AG04450 (cell line): ENCODE measurements around the gene IFNB1. TPM values are rescaled to one million over a fixed set of nuclear protein-coding genes. Genes with fewer than 3 reads are reported as not detected.

Experiments
- CTCF ChIA-PET: fragments of 300-600, 350-600 bp; formaldehyde crosslinking; extraction: SDS; loops from one replicate; lab custom pipeline; 2022; ENCODE audit warnings: antibody characterized with exemption, inconsistent platforms; lab: Charles Lee
- POLR2A ChIA-PET: fragments of 350-600 bp; formaldehyde crosslinking; extraction: SDS; loops from one replicate; lab custom pipeline; 2021; ENCODE audit warnings: antibody characterized with exemption, inconsistent platforms; lab: Yijun Ruan, JAX
- DNase-seq: peaks from one replicate; pipeline ENCODE4 v3.0.0-alpha.2; 2011; ENCODE audit warnings: low read depth, low spot score
- H3K27ac ChIP-seq: one replicate; pipeline ENCODE4 v1.5.1; 2012; ENCODE audit warnings: low read depth, low read length, control low read depth
- H3K27me3 ChIP-seq: one replicate; pipeline ENCODE4 v1.6.0; 2012; ENCODE audit warnings: low read length; ENCODE audit not compliant: control insufficient read depth, insufficient read depth
- H3K4me3 ChIP-seq: 2 replicates; pipeline ENCODE4 v1.5.1; 2011; ENCODE audit warnings: mild to moderate bottlenecking, low read depth, low read length, control low read depth
- H3K9me3 ChIP-seq: 2 replicates; pipeline ENCODE4 v1.5.1; 2012; ENCODE audit warnings: low read length; ENCODE audit not compliant: control insufficient read depth, insufficient read depth
- CTCF ChIP-seq: IDR thresholded peaks from 2 replicates; pipeline ENCODE4 v1.5.1; 2011; ENCODE audit warnings: low read depth, low read length, control low read depth, inconsistent platforms
- polyA minus RNA-seq: library from RNA; depleted of rRNA, polyadenylated mRNA; stranded (reverse); fragments of >200 nt; gene quantifications from 2 replicates; pipeline ENCODE4 v1.2.3, GENCODE V29; 2011; rRNA and poly(A)+ RNA removed
- polyA plus RNA-seq: library from polyadenylated mRNA; depleted of rRNA; stranded (reverse); fragments of >200 nt; gene quantifications from 2 replicates; pipeline ENCODE4 v1.2.3, GENCODE V29; 2011; rRNA removed

The IFNB1 gene
- polyA plus RNA-seq (not detected in 2 replicates), polyA minus RNA-seq (not detected in 2 replicates)

DNA sequence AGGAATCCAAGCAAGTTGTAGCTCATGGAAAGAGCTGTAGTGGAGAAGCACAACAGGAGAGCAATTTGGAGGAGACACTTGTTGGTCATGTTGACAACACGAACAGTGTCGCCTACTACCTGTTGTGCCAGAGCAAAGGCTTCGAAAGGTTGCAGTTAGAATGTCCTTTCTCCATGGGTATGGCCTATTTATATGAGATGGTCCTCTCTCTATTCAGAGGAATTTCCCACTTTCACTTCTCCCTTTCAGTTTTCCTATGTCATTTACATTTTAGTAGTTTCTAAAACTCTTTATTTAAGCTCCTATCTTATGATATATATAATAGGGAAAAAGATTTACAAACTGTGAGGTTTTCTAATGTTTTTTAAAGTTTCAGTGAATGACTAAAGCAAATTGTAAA, at the start of gene IFNB1:
TSS of gene IFNB1 (minus strand) at position 162 of the 400 bp plus-strand sequence. CDS start at position 89, 73 bp downstream.
- DNase-seq, result no peak
- Histone ChIP-seq H3K4me3 (no peak within 1 kb of the TSS), H3K9me3 (no peaks in the 10 kb centered on the region), H3K27ac (no peak within 1 kb of the TSS), H3K27me3 (peaks cover 4% of the 10 kb centered on the region)
- no peak for TF ChIP-seq CTCF
- POLR2A ChIA-PET, result no interaction called here
- CTCF ChIA-PET, result interaction anchor here (1.0 to 2.1 kb wide), 2 partner anchors 33 to 137 kb away, joined by 5 to 8 read pairs; no protein-coding TSS in a partner anchor

GRCh38 chr9:21121595-21122251, 44.0 kb upstream of the IFNB1 start:
- H3K27ac ChIP-seq, result no peak overlapping the region
- CTCF ChIA-PET, result interaction anchor here (1.2 to 1.4 kb wide), 2 partner anchors 11 to 497 kb away, joined by 3 read pairs; no protein-coding TSS in a partner anchor
- no peaks in the 10 kb centered on the region for H3K9me3 ChIP-seq
- TF ChIP-seq CTCF, result no peak
- H3K27me3 ChIP-seq, result no peaks in the 10 kb centered on the region
- DNase-seq, result no peak
- H3K4me3 ChIP-seq, result no peak overlapping the region
- POLR2A ChIA-PET, result no interaction called here

- DNase-seq, result no peak
- CTCF ChIA-PET, result interaction anchor here (1.2 kb wide), 1 partner anchor 496 kb away, joined by 3 read pairs; no protein-coding TSS in a partner anchor
- TF ChIP-seq CTCF, result no peak
- Histone ChIP-seq H3K9me3 (no peaks in the 10 kb centered on the region), H3K27me3 (no peaks in the 10 kb centered on the region), H3K27ac (no peak overlapping the region), H3K4me3 (no peak overlapping the region)
- POLR2A ChIA-PET, result no interaction called here
Measured at GRCh38 chr9:21121079-21121478, 43.3 kb upstream of the IFNB1 start.

DNA sequence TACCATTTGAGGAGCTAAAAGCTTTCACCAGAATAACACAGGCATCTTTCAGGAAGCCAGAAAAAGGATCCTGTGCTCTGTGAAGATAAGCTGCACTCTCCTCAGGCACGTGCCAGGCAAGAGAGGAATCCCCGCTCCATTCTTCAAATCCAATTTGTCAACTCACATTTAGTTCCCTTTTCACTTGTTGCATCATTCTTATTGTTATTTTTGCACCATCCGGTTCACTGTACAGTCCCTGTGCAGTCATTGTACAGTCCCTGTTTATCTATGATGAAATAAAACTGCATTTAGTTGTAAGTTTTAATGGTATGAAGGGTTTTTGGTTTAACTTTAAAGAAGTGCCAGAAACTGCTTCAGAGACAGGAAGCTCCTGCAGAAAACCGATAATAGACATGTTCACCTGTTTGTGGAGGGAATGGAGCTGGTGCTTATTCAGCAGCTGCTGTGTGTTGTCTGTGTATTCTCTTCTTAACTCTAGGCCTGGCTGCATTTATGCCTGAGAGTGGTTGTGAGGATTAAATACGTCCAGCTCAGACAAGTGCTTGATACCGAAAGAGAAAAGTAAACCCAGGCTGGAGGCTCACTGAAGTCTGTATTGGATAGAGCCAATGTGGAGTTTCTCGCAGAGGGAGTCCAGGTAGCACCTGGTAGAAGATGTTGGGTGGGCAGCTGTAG, 41.5 kb upstream of the IFNB1 start:
- ChIA-PET CTCF (interaction anchor here (0.5 to 1.3 kb wide), 2 partner anchors 8 to 1172 kb away, joined by 4 to 7 read pairs; no protein-coding TSS in a partner anchor), POLR2A (no interaction called here)
- H3K27ac ChIP-seq, result no peak overlapping the region
- H3K4me3 ChIP-seq, result no peak overlapping the region
- DNase-seq, result no peak
- no peaks in the 10 kb centered on the region for H3K27me3 ChIP-seq
- no peak for TF ChIP-seq CTCF
- no peaks in the 10 kb centered on the region for H3K9me3 ChIP-seq

DNA sequence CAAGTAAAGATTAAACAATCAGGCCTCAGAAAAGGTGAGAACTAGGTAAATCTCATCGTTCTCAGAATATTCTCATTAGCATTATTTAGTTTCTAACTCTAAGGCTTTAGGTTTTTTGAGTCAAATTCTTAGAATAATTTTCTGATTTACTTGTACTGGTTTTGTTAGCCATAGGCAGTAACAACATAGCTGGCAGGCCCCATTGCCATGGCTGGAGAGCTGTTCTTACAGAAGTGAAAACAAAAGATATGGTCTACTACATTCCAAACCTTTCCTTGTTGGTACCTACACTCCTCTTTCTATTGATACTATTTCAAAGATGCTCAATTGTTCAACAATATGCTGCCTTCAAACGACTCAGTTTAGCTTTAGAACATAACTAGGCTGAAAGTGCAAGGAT, 36.6 kb upstream of the IFNB1 start:
- CTCF ChIA-PET, result interaction anchor here (0.7 to 6.6 kb wide), 3 partner anchors 173 to 1649 kb away, joined by 3 to 103 read pairs (median 6); no protein-coding TSS in a partner anchor
- DNase-seq, result no peak

More for the DNA sequence above, 36.6 kb upstream of the IFNB1 start:
- no peak overlapping the region for H3K27ac ChIP-seq
- no peaks in the 10 kb centered on the region for H3K9me3 ChIP-seq
- H3K4me3 ChIP-seq, result no peak overlapping the region
- no peak for TF ChIP-seq CTCF
- POLR2A ChIA-PET, result no interaction called here
- H3K27me3 ChIP-seq, result no peaks in the 10 kb centered on the region
